ENCODE measurements around the gene EMC9. TPM values are rescaled to one million over a fixed set of nuclear protein-coding genes. Genes with fewer than 3 reads are reported as not detected.

EMC9 gene
- total and polyA plus RNA-seq, 2 experiments from 2014 or later: 13.8 to 34.1 TPM

- WGBS (ENCODE audit: low lambda C conversion rate, missing lambda C conversion rate): 96% methylated on average over 1 of the region's 1 CpG
- Histone ChIP-seq H3K4me1 (ENCODE audit: insufficient read depth) (peaks cover 11% of the 10 kb centered on the region), H3K79me2 (peaks cover 7% of the 10 kb centered on the region), H4K20me1 (ENCODE audit: insufficient read depth, poor library complexity, severe bottlenecking) (no peaks in the 10 kb centered on the region), H3K4me2 (no peak overlapping the region), H3K36me3 (replicated peaks; ENCODE audit: insufficient read depth, low read depth) (no peaks in the 10 kb centered on the region), H2AFZ (no peak overlapping the region), H3K9me2 (replicated peaks; ENCODE audit: insufficient read depth) (no peaks in the 10 kb centered on the region), H3K27me3 (no peaks in the 10 kb centered on the region), H3K9me3 (ENCODE audit: low read depth) (no peaks in the 10 kb centered on the region), H3K4me3 (no peak overlapping the region), H3K27ac (no peak overlapping the region)
- no peak for DNase-seq (ENCODE audit: low spot score)
- TF ChIP-seq EZH2phosphoT487 (IDR thresholded peaks at IDR 0.05; ENCODE audit: low read depth, severe bottlenecking, unreplicated experiment) (no peak), CTCF (IDR thresholded peaks at IDR 0.05; ENCODE audit: poor library complexity) (no peak), EZH2 (IDR thresholded peaks at IDR 0.05; ENCODE audit: borderline replicate concordance) (no peak)
Measured at GRCh38 chr14:24156840-24157239, 15.4 kb upstream of the EMC9 start.

GRCh38 chr14:24155100-24155499, 13.7 kb upstream of the EMC9 start:
- H4K20me1 ChIP-seq (ENCODE audit: insufficient read depth, poor library complexity, severe bottlenecking): no peaks in the 10 kb centered on the region
- H3K4me2 ChIP-seq: no peak overlapping the region
- H3K9me2 ChIP-seq (replicated peaks; ENCODE audit: insufficient read depth): no peaks in the 10 kb centered on the region
- no peak overlapping the region for H3K4me3 ChIP-seq
- whole genome bisulfite sequencing (ENCODE audit: low lambda C conversion rate, missing lambda C conversion rate): 97% methylated on average over 10 of the region's 10 CpGs
- no peak for DNase-seq (ENCODE audit: low spot score)
- no peak for TF ChIP-seq EZH2 (IDR thresholded peaks at IDR 0.05; ENCODE audit: borderline replicate concordance)
- TF ChIP-seq EZH2phosphoT487 (IDR thresholded peaks at IDR 0.05; ENCODE audit: low read depth, severe bottlenecking, unreplicated experiment): no peak
- TF ChIP-seq CTCF (IDR thresholded peaks at IDR 0.05; ENCODE audit: poor library complexity): no peak
- no peaks in the 10 kb centered on the region for H3K4me1 ChIP-seq (ENCODE audit: insufficient read depth)
- peaks cover under 1% of the 10 kb centered on the region for H3K79me2 ChIP-seq
- no peak overlapping the region for H2AFZ ChIP-seq
- no peaks in the 10 kb centered on the region for H3K36me3 ChIP-seq (replicated peaks; ENCODE audit: insufficient read depth, low read depth)
- no peak overlapping the region for H3K27ac ChIP-seq
- H3K27me3 ChIP-seq: no peaks in the 10 kb centered on the region
- H3K9me3 ChIP-seq (ENCODE audit: low read depth): no peaks in the 10 kb centered on the region

GRCh38 chr14:24151404-24152080, 10.2 kb upstream of the EMC9 start:
- DNase-seq (ENCODE audit: low spot score): no peak
- no peaks in the 10 kb centered on the region for H3K9me3 ChIP-seq (ENCODE audit: low read depth)
- H2AFZ ChIP-seq: no peak overlapping the region
- H3K36me3 ChIP-seq (replicated peaks; ENCODE audit: insufficient read depth, low read depth): no peaks in the 10 kb centered on the region
- TF ChIP-seq CTCF (IDR thresholded peaks at IDR 0.05; ENCODE audit: poor library complexity) (no peak), EZH2phosphoT487 (IDR thresholded peaks at IDR 0.05; ENCODE audit: low read depth, severe bottlenecking, unreplicated experiment) (no peak), EZH2 (IDR thresholded peaks at IDR 0.05; ENCODE audit: borderline replicate concordance) (no peak)
- no peaks in the 10 kb centered on the region for H3K27me3 ChIP-seq
- WGBS (ENCODE audit: low lambda C conversion rate, missing lambda C conversion rate): 98% methylated on average over 15 of the region's 16 CpGs
- H3K27ac ChIP-seq: no peak overlapping the region
- H4K20me1 ChIP-seq (ENCODE audit: insufficient read depth, poor library complexity, severe bottlenecking): peaks cover 6% of the 10 kb centered on the region
- H3K4me3 ChIP-seq: no peak overlapping the region
- peaks cover 6% of the 10 kb centered on the region for H3K4me1 ChIP-seq (ENCODE audit: insufficient read depth)
- no peak overlapping the region for H3K4me2 ChIP-seq
- H3K9me2 ChIP-seq (replicated peaks; ENCODE audit: insufficient read depth): no peaks in the 10 kb centered on the region
- H3K79me2 ChIP-seq: peaks cover 29% of the 10 kb centered on the region
